K562 (cell line): ENCODE measurements around the gene ABT1. TPM values are rescaled to one million over a fixed set of nuclear protein-coding genes. Genes with fewer than 3 reads are reported as not detected.
A peak's percentile ranks its signal among the peaks of the same experiment; 100 is the strongest.

ENCODE experiments used
- ATAC-seq: fragments of 200-7000 bp; cut with Tn5 transposase; 3 replicates; pipeline ENCODE4 v1.9.1; 2020; ENCODE audit warnings: moderate library complexity
- BruUV-seq: library from RNA; stranded (reverse); fragments of 400-500 nt; replicated peaks from 2 replicates; lab custom pipeline; 2021; lab: Mats Ljungman, UMichigan
- CTCF ChIA-PET: fragments of 300-600 bp; formaldehyde crosslinking; extraction: SDS; loops from one replicate; lab custom pipeline; 2021; ENCODE audit warnings: low intra/inter-chr PET ratio; lab: Yijun Ruan, JAX
- POLR2A ChIA-PET: fragments of 300-600, 350-650 bp; sonication (Branson Sonifier 250); formaldehyde crosslinking; extraction: SDS; loops from one replicate; lab custom pipeline; 2021; ENCODE audit warnings: antibody characterized with exemption, inconsistent platforms; lab: Yijun Ruan, JAX
- DNase-seq, 4 experiments: peaks; one replicate each; pipeline versions ENCODE4 v3.0.0 to v3.0.0-alpha.2; 2011 to 2018; ENCODE audit warnings: low spot score in 3 of 4, mixed read lengths in 3 of 4; ENCODE audit errors: extremely low read depth in 1 of 4
- FAIRE-seq: peaks from 2 replicates; lab custom pipeline; 2011; peaks lifted over from hg19 to GRCh38; lab: Jason Lieb, UNC
- H2AFZ ChIP-seq: 2 replicates; pipeline ENCODE4 v1.6.0; 2011; ENCODE audit warnings: low read depth, low read length, control low read depth, inconsistent platforms
- H3K27ac ChIP-seq: fragments of 200-600 bp; 3 replicates; pipeline ENCODE4 v1.8.0; 2011; ENCODE audit warnings: low read depth, mild to moderate bottlenecking, control low read depth, inconsistent platforms, low read length, moderate library complexity, mixed read lengths; ENCODE audit errors: extremely low read depth
- H3K27me3 ChIP-seq, 2 experiments: fragments of 300-600 bp in 1 of 2; 2 replicates in 1 of 2; 3 replicates in 1 of 2; pipeline versions ENCODE4 v1.6.0 to v1.8.0; 2011; ENCODE audit warnings: inconsistent platforms in 2 of 2, low read length in 2 of 2, mild to moderate bottlenecking in 1 of 2, mixed read lengths in 1 of 2, moderate library complexity in 1 of 2; ENCODE audit not compliant: control insufficient read depth in 2 of 2, insufficient read depth in 2 of 2
- H3K36me3 ChIP-seq: fragments of 300-600 bp; 3 replicates; pipeline ENCODE4 v1.8.0; 2011; ENCODE audit warnings: mild to moderate bottlenecking, low read length, inconsistent platforms; ENCODE audit not compliant: control insufficient read depth, insufficient read depth
- H3K4me1 ChIP-seq, 2 experiments: fragments of 200-600 bp in 1 of 2; replicated peaks in 1 of 2; 2 replicates in 1 of 2; 3 replicates in 1 of 2; pipeline versions ENCODE4 v1.5.1 to v1.8.0; 2011; ENCODE audit warnings: inconsistent platforms in 2 of 2, low read length in 2 of 2, mild to moderate bottlenecking in 1 of 2, mixed read lengths in 1 of 2, moderate library complexity in 1 of 2; ENCODE audit not compliant: control insufficient read depth in 2 of 2, insufficient read depth in 2 of 2
- H3K4me2 ChIP-seq: 2 replicates; pipeline ENCODE4 v1.6.1; 2011; ENCODE audit warnings: low read length, control low read depth, inconsistent platforms, mixed read lengths; ENCODE audit not compliant: insufficient read depth
- H3K4me3 ChIP-seq: fragments of 200-600 bp; sonication (generic), shearing (Covaris generic); 2 replicates; pipeline ENCODE4 v1.5.1; 2016; ENCODE audit warnings: control low read depth, inconsistent platforms
- H3K79me2 ChIP-seq: fragments of 200-600 bp; 3 replicates; pipeline ENCODE4 v1.8.0; 2011; ENCODE audit warnings: low read length, inconsistent platforms; ENCODE audit not compliant: control insufficient read depth, insufficient read depth
- H3K9ac ChIP-seq, 2 experiments: 2 replicates each; pipeline versions ENCODE4 v1.6.0 to v1.6.1; 2011; ENCODE audit warnings: low read depth in 2 of 2, low read length in 2 of 2, control low read depth in 1 of 2, inconsistent platforms in 1 of 2, mild to moderate bottlenecking in 1 of 2, mixed read lengths in 1 of 2; ENCODE audit not compliant: insufficient read depth in 1 of 2
- H3K9me1 ChIP-seq: one replicate; pipeline ENCODE4 v1.6.0; 2011; ENCODE audit warnings: inconsistent platforms, mild to moderate bottlenecking, low read length, moderate library complexity; ENCODE audit not compliant: control insufficient read depth, insufficient read depth
- H3K9me3 ChIP-seq: replicated peaks from 2 replicates; pipeline ENCODE4 v1.5.1; 2011; ENCODE audit warnings: low read depth, low read length, inconsistent platforms; ENCODE audit not compliant: control insufficient read depth, insufficient read depth
- H4K20me1 ChIP-seq: replicated peaks from 2 replicates; pipeline ENCODE4 v1.6.1; 2011; ENCODE audit warnings: low read length, inconsistent platforms, mixed read lengths; ENCODE audit not compliant: control insufficient read depth, insufficient read depth
- C11orf30 ChIP-seq: fragments of 450-650 bp; IDR thresholded peaks from 2 replicates; pipeline ENCODE4 v1.6.1; 2016; ENCODE audit warnings: low read depth, mild to moderate bottlenecking
- CC2D1A ChIP-seq: fragments of 450-650 bp; IDR thresholded peaks from 2 replicates; pipeline ENCODE4 v1.6.1; 2017; ENCODE audit warnings: mild to moderate bottlenecking
- CREB5 ChIP-seq: fragments of 250-450 bp; sonication (Bioruptor Pico); IDR thresholded peaks from 2 replicates; pipeline ENCODE4 v1.5.0; 2020; ENCODE audit warnings: mild to moderate bottlenecking
- MAFG ChIP-seq: fragments of 450-650 bp; conservative IDR thresholded peaks from 2 replicates; pipeline ENCODE4 v1.6.1; 2016; ENCODE audit warnings: missing genetic modification characterization, missing compliant biosample characterization
- POLR2A ChIP-seq: fragments of 450-650 bp; conservative IDR thresholded peaks from 2 replicates; pipeline ENCODE4 v1.6.1; 2016
- SAFB2 ChIP-seq: fragments of 200-400 bp; formaldehyde crosslinking; IDR thresholded peaks from 2 replicates; pipeline ENCODE4 v1.6.1; 2018; ENCODE audit warnings: borderline replicate concordance, low read length, low read depth, moderate library complexity; ENCODE audit not compliant: severe bottlenecking
- THAP7 ChIP-seq: fragments of 250-450 bp; sonication (Bioruptor Pico); IDR thresholded peaks from 2 replicates; pipeline ENCODE4 v1.5.0; 2021
- ZFP30 ChIP-seq: fragments of 250-450 bp; sonication (Bioruptor Pico); IDR thresholded peaks from 2 replicates; pipeline ENCODE4 v1.8.0; 2022; ENCODE audit warnings: moderate library complexity, mild to moderate bottlenecking, inconsistent platforms, borderline replicate concordance
- ZNF224 ChIP-seq: sonication (generic); formaldehyde crosslinking; IDR thresholded peaks from 2 replicates; pipeline ENCODE4 v1.8.0; 2022; ENCODE audit warnings: mild to moderate bottlenecking, missing genetic modification reagents
- ZNF316 ChIP-seq: fragments of 450-650 bp; IDR thresholded peaks from 2 replicates; pipeline ENCODE4 v1.6.1; 2016
- WGBS: fragments of 100-300 bp; shearing (Covaris generic); methylation state at CpG from one replicate; pipeline ENCODE4 v1.1.6; 2016; ENCODE audit warnings: low coverage, mixed read lengths; ENCODE audit not compliant: insufficient coverage; ENCODE audit errors: missing lambda C conversion rate; 5-methylcytosine and 5-hydroxymethylcytosine counted together
- in situ Hi-C: fragments of 300-500 bp; cut with MboI; formaldehyde crosslinking; loops from 4 replicates; pipeline ENCODE4 v1.15.0; 2018; ENCODE audit warnings: inconsistent platforms, mixed read lengths
- intact Hi-C: fragments of 100-400 bp; cut with micrococcal nuclease; formaldehyde crosslinking; loops from 2 replicates; pipeline ENCODE4 v1.14.2; 2022
- polyA plus RNA-seq, 8 experiments: library from polyadenylated mRNA; depleted of rRNA in 4 of 8; stranded (reverse) in 5 of 8; unstranded in 3 of 8; fragments of >200 nt; fragmentation: Nextera tagmentation in 2 of 8; fragmentation: Illumina TruSeq in 1 of 8; extraction: Ambion mirVana in 2 of 8; extraction: Trizol in 1 of 8; gene quantifications; 2 replicates each; pipeline versions ENCODE4 v1.2.1 to v1.2.3, GENCODE V29; 2011 to 2014; ENCODE audit warnings: inconsistent platforms in 1 of 8, missing spikeins in 1 of 8
- total RNA-seq, 7 experiments: library from RNA; depleted of rRNA in 6 of 7; stranded (reverse); fragments of >200 nt in 6 of 7; fragmentation: Illumina TruSeq in 2 of 7; extraction: Trizol in 2 of 7; gene quantifications; 2 replicates each; pipeline versions ENCODE4 v1.2.1 to v1.2.3, GENCODE V29; 2011 to 2021; ENCODE audit warnings: low replicate concordance in 1 of 7
- TF ChIP-seq, protein P1 (sequence below): sonication (generic); formaldehyde crosslinking; IDR thresholded peaks from 2 replicates; pipeline ENCODE4 v1.8.1; 2023; ENCODE audit warnings: mild to moderate bottlenecking, missing genetic modification reagents
- TF ChIP-seq, protein P2 (sequence below), 2 experiments: fragments of 200-800 bp in 1 of 2; sonication (Bioruptor generic) in 1 of 2; sonication (generic) in 1 of 2; formaldehyde crosslinking in 1 of 2; IDR thresholded peaks in 1 of 2; conservative IDR thresholded peaks in 1 of 2; 2 replicates each; pipeline versions ENCODE4 v1.5.0 to v1.6.1; 2016 to 2020; ENCODE audit warnings: missing compliant biosample characterization in 1 of 2, missing genetic modification characterization in 1 of 2, missing genetic modification reagents in 1 of 2

Gene ABT1
- total and polyA plus RNA-seq, 9 of the 15 experiments (the other 6 are each of a cell fraction or from before 2014, with no cell fraction given): 8.8 to 52.7 (median 40.7) TPM

DNA sequence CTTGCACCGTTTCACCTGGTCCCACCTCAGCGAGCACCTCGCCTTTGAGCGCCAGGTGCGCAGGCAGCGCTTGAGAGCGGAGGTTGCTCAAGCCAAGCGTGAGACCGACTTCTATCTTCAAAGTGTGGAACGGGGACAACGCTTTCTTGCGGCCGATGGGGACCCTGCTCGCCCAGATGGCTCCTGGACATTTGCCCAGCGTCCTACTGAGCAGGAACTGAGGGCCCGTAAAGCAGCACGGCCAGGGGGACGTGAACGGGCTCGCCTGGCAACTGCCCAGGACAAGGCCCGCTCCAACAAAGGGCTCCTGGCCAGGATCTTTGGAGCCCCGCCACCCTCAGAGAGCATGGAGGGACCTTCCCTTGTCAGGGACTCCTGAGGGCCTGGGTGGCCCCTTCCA is 1.5 kb downstream of the ABT1 start (continued):
- TF ChIP-seq SAFB2: no peak
- no peak for TF ChIP-seq CC2D1A
- no peak for TF ChIP-seq ZNF224 (CRISPR knock-in tag)
- TF ChIP-seq, protein P1, sequence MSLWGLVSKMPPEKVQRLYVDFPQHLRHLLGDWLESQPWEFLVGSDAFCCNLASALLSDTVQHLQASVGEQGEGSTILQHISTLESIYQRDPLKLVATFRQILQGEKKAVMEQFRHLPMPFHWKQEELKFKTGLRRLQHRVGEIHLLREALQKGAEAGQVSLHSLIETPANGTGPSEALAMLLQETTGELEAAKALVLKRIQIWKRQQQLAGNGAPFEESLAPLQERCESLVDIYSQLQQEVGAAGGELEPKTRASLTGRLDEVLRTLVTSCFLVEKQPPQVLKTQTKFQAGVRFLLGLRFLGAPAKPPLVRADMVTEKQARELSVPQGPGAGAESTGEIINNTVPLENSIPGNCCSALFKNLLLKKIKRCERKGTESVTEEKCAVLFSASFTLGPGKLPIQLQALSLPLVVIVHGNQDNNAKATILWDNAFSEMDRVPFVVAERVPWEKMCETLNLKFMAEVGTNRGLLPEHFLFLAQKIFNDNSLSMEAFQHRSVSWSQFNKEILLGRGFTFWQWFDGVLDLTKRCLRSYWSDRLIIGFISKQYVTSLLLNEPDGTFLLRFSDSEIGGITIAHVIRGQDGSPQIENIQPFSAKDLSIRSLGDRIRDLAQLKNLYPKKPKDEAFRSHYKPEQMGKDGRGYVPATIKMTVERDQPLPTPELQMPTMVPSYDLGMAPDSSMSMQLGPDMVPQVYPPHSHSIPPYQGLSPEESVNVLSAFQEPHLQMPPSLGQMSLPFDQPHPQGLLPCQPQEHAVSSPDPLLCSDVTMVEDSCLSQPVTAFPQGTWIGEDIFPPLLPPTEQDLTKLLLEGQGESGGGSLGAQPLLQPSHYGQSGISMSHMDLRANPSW (CRISPR knock-in tag): no peak
- TF ChIP-seq ZFP30 (CRISPR knock-in tag): no peak

GRCh38 chr6:26599134-26599533 is 2.4 kb downstream of the ABT1 start:
- BruUV-seq: no TSS peak
- Histone ChIP-seq H3K27ac (no peak overlapping the region), H3K27me3 (no peaks in the 10 kb centered on the region), H4K20me1 (no peaks in the 10 kb centered on the region), H3K9me1 (no peaks in the 10 kb centered on the region), H3K4me1 (peaks cover 5 to 19% of the 10 kb centered on the region in 2 experiments; a peak in 3 of 5 replicates), H3K36me3 (peaks cover 27% of the 10 kb centered on the region), H3K9me3 (no peaks in the 10 kb centered on the region), H2AFZ (no peak overlapping the region), H3K4me3 (no peak overlapping the region), H3K9ac (no peak overlapping the region), H3K4me2 (no peak overlapping the region), H3K79me2 (peaks cover 22% of the 10 kb centered on the region)
- POLR2A ChIA-PET: no interaction called here
- WGBS: 94% methylated on average over 1 of the region's 1 CpG
- in situ Hi-C loops (loop anchor here (10.0 kb wide), 1 partner anchor 534 kb away; no protein-coding TSS in a partner anchor), intact Hi-C loops (loop anchor here (5.0 kb wide), 1 partner anchor 532 kb away; no protein-coding TSS in a partner anchor)
- CTCF ChIA-PET: no interaction called here
- DNase-seq (no peak), FAIRE-seq (no peak), ATAC-seq (no peak)
- TF ChIP-seq C11orf30 (0 out of 2 replicates have a peak, but pooled peaks have one; percentile 50), ZNF316 (peak; percentile 68), POLR2A (no peak), CREB5 (CRISPR knock-in tag) (no peak), MAFG (tag) (0 out of 2 replicates have a peak, but pooled peaks have one; percentile 10), THAP7 (no peak)
- TF ChIP-seq, protein P2, sequence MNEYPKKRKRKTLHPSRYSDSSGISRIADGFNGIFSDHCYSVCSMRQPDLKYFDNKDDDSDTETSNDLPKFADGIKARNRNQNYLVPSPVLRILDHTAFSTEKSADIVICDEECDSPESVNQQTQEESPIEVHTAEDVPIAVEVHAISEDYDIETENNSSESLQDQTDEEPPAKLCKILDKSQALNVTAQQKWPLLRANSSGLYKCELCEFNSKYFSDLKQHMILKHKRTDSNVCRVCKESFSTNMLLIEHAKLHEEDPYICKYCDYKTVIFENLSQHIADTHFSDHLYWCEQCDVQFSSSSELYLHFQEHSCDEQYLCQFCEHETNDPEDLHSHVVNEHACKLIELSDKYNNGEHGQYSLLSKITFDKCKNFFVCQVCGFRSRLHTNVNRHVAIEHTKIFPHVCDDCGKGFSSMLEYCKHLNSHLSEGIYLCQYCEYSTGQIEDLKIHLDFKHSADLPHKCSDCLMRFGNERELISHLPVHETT (CRISPR knock-in tag; conservative IDR thresholded peaks at IDR 0.05 in 1 of 2, IDR thresholded peaks at IDR 0.05 in 1 of 2): no peak
